Endothelial cell (in vitro differentiated cells): ENCODE data around the gene SRP54. TPM values are rescaled to one million over a fixed set of nuclear protein-coding genes. Genes with fewer than 3 reads are reported as not detected.

ENCODE experiments used
- DNase-seq: peaks from one replicate; pipeline ENCODE4 v3.0.0; 2021; ENCODE audit warnings: low spot score
- H3K27ac Mint-ChIP-seq: one replicate; pipeline ENCODE4 v1.8.0; 2021; ENCODE audit warnings: mixed read lengths, inconsistent platforms; ENCODE audit not compliant: unreplicated experiment
- H3K27me3 Mint-ChIP-seq: one replicate; pipeline ENCODE4 v1.8.0; 2021; ENCODE audit warnings: mild to moderate bottlenecking, moderate library complexity, mixed read lengths, inconsistent platforms; ENCODE audit not compliant: unreplicated experiment
- H3K36me3 Mint-ChIP-seq: one replicate; pipeline ENCODE4 v1.8.0; 2021; ENCODE audit warnings: mild to moderate bottlenecking, low read depth, mixed read lengths, inconsistent platforms; ENCODE audit not compliant: unreplicated experiment
- H3K4me1 Mint-ChIP-seq: one replicate; pipeline ENCODE4 v1.8.0; 2021; ENCODE audit warnings: mild to moderate bottlenecking, mixed read lengths, inconsistent platforms; ENCODE audit not compliant: unreplicated experiment
- H3K4me3 Mint-ChIP-seq: one replicate; pipeline ENCODE4 v1.8.0; 2021; ENCODE audit warnings: mild to moderate bottlenecking, mixed read lengths, inconsistent platforms; ENCODE audit not compliant: unreplicated experiment
- H3K9me3 Mint-ChIP-seq: one replicate; pipeline ENCODE4 v1.8.0; 2021; ENCODE audit warnings: mixed read lengths, inconsistent platforms; ENCODE audit not compliant: unreplicated experiment
- total RNA-seq: library from RNA; stranded (reverse); fragmentation: NEBNext Ultra II Directional; extraction: Animal tissue kit (Norgen Biotek cat#: 25700); gene quantifications from one replicate; pipeline ENCODE4 v1.2.1, GENCODE V29; 2021; ENCODE audit not compliant: unreplicated experiment
- TF ChIP-seq, protein P1 (sequence below): fragments of 200-600 bp; sonication (generic); IDR thresholded peaks from one replicate; pipeline ENCODE4 v1.5.0; 2021; ENCODE audit warnings: antibody characterized with exemption; ENCODE audit not compliant: unreplicated experiment

The SRP54 gene
- total RNA-seq, 1 donor from 2014 or later, result 47.7 TPM

DNA sequence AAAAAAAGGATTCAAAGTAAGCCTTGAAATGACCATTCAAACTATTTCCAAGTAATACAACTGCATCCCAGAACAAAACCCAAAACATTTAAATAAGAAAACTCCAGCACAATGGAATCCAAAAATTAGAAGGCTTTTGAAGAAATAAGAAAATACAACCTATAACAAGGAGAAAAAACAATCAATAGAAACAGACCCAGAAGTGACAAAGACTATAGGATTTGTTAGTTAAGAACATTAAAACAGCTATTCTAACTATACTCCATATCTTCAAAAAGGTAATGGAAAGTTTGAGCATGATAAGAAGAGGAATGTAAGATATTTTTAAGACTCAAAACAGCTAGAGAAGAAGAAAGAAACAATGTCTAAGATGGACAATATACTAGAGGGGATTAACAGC, 39.3 kb upstream of the SRP54 start:
- peaks cover 8% of the 10 kb centered on the region for H3K4me1 Mint-ChIP-seq
- H3K9me3 Mint-ChIP-seq, result peaks cover 4% of the 10 kb centered on the region
- DNase-seq, result no peak
- no peak overlapping the region for H3K27ac Mint-ChIP-seq
- H3K27me3 Mint-ChIP-seq, result no peaks in the 10 kb centered on the region
- peaks cover 8% of the 10 kb centered on the region for H3K36me3 Mint-ChIP-seq
- H3K4me3 Mint-ChIP-seq, result no peak overlapping the region
- TF ChIP-seq, protein P1, sequence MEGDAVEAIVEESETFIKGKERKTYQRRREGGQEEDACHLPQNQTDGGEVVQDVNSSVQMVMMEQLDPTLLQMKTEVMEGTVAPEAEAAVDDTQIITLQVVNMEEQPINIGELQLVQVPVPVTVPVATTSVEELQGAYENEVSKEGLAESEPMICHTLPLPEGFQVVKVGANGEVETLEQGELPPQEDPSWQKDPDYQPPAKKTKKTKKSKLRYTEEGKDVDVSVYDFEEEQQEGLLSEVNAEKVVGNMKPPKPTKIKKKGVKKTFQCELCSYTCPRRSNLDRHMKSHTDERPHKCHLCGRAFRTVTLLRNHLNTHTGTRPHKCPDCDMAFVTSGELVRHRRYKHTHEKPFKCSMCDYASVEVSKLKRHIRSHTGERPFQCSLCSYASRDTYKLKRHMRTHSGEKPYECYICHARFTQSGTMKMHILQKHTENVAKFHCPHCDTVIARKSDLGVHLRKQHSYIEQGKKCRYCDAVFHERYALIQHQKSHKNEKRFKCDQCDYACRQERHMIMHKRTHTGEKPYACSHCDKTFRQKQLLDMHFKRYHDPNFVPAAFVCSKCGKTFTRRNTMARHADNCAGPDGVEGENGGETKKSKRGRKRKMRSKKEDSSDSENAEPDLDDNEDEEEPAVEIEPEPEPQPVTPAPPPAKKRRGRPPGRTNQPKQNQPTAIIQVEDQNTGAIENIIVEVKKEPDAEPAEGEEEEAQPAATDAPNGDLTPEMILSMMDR, result no peak

DNA sequence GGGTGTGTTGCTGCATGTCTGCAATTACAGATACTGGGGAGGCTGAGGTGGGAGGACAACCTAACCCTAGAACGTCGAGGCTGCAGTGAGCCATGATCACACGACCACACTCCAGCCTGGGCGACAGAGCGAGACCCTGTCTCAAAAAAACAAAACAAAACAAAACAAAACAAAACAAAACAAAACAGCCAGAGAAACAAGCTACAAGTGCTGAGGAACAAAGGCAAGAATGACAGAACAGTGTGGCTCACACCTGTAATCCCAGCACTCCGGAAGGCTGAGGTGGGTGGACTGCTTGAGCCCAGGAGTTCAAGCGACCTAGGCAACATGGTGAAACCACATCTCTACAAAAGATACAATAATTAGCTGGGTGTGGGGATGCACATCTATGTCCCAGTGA, 38.0 kb upstream of the SRP54 start:
- no peak for DNase-seq
- H3K36me3 Mint-ChIP-seq, result peaks cover 8% of the 10 kb centered on the region
- no peak overlapping the region for H3K27ac Mint-ChIP-seq
- H3K4me1 Mint-ChIP-seq, result peaks cover 6% of the 10 kb centered on the region
- peaks cover 4% of the 10 kb centered on the region for H3K9me3 Mint-ChIP-seq
- H3K4me3 Mint-ChIP-seq, result no peak overlapping the region
- H3K27me3 Mint-ChIP-seq, result no peaks in the 10 kb centered on the region
- TF ChIP-seq, protein P1, result no peak

DNA sequence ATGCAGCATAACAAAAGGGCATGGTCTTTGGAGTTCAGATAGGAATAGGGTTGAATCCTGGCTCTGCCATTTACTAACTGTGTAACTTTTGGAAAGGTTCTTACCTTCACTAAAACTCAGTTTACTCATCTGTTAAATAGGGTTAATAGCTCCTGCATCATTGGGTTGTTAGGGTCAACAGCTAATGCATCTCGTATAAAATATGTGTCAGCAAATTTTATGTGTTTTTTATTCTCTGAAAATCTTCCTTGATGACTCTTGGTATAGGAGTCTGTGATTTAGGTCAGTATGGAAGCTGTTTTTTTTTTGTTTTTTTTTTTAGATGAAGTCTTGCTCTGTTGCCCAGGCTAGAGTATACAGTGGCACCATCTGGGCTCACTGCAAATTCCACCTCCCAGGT, 36.1 kb upstream of the SRP54 start:
- DNase-seq, result no peak
- peaks cover 4% of the 10 kb centered on the region for H3K9me3 Mint-ChIP-seq
- H3K4me3 Mint-ChIP-seq, result no peak overlapping the region
- H3K27me3 Mint-ChIP-seq, result no peaks in the 10 kb centered on the region
- TF ChIP-seq, protein P1, result no peak
- no peaks in the 10 kb centered on the region for H3K4me1 Mint-ChIP-seq
- H3K36me3 Mint-ChIP-seq, result peaks cover 12% of the 10 kb centered on the region
- H3K27ac Mint-ChIP-seq, result no peak overlapping the region

DNA sequence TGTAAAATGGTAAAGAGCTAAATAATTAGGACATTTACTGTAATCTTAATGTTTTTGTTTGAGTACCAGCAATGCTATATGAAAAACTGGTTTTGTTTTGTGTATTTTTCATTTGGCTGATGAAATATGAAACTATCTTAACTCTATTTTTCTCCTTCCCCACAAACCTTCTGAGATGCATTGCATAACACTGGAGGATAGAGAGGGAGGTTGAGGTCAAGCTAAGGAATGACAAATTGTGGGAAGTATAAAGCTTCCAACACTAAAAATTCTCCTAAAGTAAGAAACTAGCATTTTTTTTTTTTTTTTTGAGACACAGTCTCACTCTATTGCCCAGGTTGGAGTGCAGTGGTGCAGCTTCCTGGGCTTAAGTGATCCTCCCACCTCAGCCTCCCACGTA, 31.5 kb upstream of the SRP54 start:
- Mint-ChIP-seq H3K27ac (no peak overlapping the region), H3K36me3 (peaks cover 4% of the 10 kb centered on the region), H3K27me3 (no peaks in the 10 kb centered on the region), H3K4me1 (no peaks in the 10 kb centered on the region), H3K4me3 (no peak overlapping the region), H3K9me3 (no peaks in the 10 kb centered on the region)
- TF ChIP-seq, protein P1, result no peak
- DNase-seq, result no peak

DNA sequence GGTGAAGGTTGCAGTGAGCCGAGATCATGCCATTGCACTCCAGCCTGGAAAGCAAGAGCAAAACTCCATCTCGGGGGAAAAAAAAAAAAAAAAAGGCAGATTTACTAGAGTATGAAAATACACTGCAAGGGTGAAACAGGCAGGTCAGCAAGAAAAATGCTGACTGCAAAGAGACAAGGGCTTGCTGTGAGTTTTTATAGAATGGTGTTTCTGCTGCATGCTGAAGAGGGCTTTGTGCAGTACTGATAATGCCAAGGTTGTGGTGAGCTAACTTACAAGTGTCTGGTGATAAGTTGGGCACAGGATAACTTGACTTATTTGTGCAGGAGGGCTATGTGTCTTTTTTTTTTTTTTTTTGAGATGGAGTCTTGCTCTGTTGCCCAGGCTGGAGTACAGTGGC, 25.9 kb upstream of the SRP54 start:
- Mint-ChIP-seq H3K36me3 (no peaks in the 10 kb centered on the region), H3K9me3 (no peaks in the 10 kb centered on the region), H3K4me1 (no peaks in the 10 kb centered on the region), H3K27ac (no peak overlapping the region), H3K27me3 (no peaks in the 10 kb centered on the region), H3K4me3 (no peak overlapping the region)
- TF ChIP-seq, protein P1, result no peak
- no peak for DNase-seq
